ENCODE data around the gene WDR4.
A peak's percentile ranks its signal among the peaks of the same experiment; 100 is the strongest.
"Not testable (repeated sequence)": the region's sequence is repeated elsewhere in the genome, so short reads cannot be mapped to it uniquely, and the experiment has no call there.

The WDR4 gene

GRCh38 chr21:42878993-42879787 lies at the start of gene WDR4:
Gene WDR4 (minus strand): TSS chr21:42879539. CDS start chr21:42879495, 44 bp downstream.
- peak; percentile 93 for DNase-seq

GRCh38 chr21:42927474-42928200 lies 48.3 kb upstream of the WDR4 start:
- DNase-seq = not testable (repeated sequence)

- no peak for DNase-seq
These were observed 46.0 kb upstream of the WDR4 start, which contains the start of gene ERVH48-1 for GRCh38 chr21:42925114-42925926. Gene ERVH48-1 (minus strand): TSS chr21:42925630. CDS start chr21:42919006, 6,624 bp downstream.

- DNase-seq = no peak
These were observed 45.1 kb upstream of the WDR4 start for GRCh38 chr21:42924433-42924751.

- peak; percentile 96 for DNase-seq
These were observed 44.5 kb upstream of the WDR4 start for GRCh38 chr21:42923553-42924432.

- no peak for DNase-seq
These were observed 43.6 kb upstream of the WDR4 start for GRCh38 chr21:42922918-42923317.

GRCh38 chr21:42921927-42922326 lies 42.6 kb upstream of the WDR4 start:
- DNase-seq = no peak

- no peak for DNase-seq
These were observed 39.0 kb upstream of the WDR4 start for GRCh38 chr21:42918291-42918690.

- DNase-seq = no peak
These were observed 34.1 kb upstream of the WDR4 start for GRCh38 chr21:42913476-42913875.

GRCh38 chr21:42911920-42912319 lies 32.6 kb upstream of the WDR4 start:
- DNase-seq = not testable (repeated sequence)

- not testable (repeated sequence) for DNase-seq
These were observed 29.1 kb upstream of the WDR4 start for GRCh38 chr21:42908484-42908883.

GRCh38 chr21:42906233-42906632 lies 26.9 kb upstream of the WDR4 start:
- DNase-seq = no peak

- DNase-seq = no peak
These were observed 25.9 kb upstream of the WDR4 start for GRCh38 chr21:42905195-42905594.

GRCh38 chr21:42903817-42904216 lies 24.5 kb upstream of the WDR4 start:
- no peak for DNase-seq

- no peak for DNase-seq
These were observed 21.1 kb upstream of the WDR4 start for GRCh38 chr21:42900446-42900845.

- DNase-seq = peak; percentile 98
These were observed 13.8 kb upstream of the WDR4 start, which contains the start of gene NDUFV3 for GRCh38 chr21:42892931-42893755. Gene NDUFV3 (plus strand): TSS chr21:42893309. CDS start chr21:42893334, 25 bp downstream.

- DNase-seq = no peak
These were observed 13.2 kb upstream of the WDR4 start for GRCh38 chr21:42892582-42892930.

- DNase-seq = no peak
These were observed 8.0 kb upstream of the WDR4 start for GRCh38 chr21:42887326-42887725.

- DNase-seq = no peak
These were observed 4.6 kb upstream of the WDR4 start for GRCh38 chr21:42883921-42884320.

GRCh38 chr21:42880352-42880751 lies 1.0 kb upstream of the WDR4 start:
- DNase-seq = no peak

- DNase-seq = no peak
These were observed 704 bp downstream of the WDR4 start for GRCh38 chr21:42878678-42878992.

- DNase-seq = not testable (repeated sequence)
These were observed 3.5 kb downstream of the WDR4 start for GRCh38 chr21:42875811-42876210.
